ENCODE data around the gene PPP4R3B.
"Not testable (repeated sequence)": the region's sequence is repeated elsewhere in the genome, so short reads cannot be mapped to it uniquely, and the experiment has no call there.

PPP4R3B gene

DNA sequence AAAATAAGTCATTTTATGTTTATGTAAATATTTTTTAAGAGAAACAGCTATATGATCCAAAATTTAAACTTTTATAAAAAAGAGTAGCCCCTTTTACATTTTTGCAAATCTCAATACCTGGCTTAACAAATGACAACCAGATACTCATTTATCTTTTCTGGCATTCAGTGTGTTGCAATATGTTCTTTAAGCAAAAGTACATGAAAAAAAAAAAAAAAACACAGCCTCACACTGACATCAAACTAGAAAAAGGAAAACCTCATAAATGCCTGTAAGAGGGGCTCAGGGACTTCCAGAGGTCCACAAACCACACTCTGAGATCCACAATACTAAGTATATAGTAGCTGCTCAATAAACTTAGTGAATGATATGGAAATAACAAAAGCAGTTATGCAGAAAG, 21.9 kb downstream of the PPP4R3B start:
- no peak for DNase-seq (ENCODE audit: low read depth)

DNA sequence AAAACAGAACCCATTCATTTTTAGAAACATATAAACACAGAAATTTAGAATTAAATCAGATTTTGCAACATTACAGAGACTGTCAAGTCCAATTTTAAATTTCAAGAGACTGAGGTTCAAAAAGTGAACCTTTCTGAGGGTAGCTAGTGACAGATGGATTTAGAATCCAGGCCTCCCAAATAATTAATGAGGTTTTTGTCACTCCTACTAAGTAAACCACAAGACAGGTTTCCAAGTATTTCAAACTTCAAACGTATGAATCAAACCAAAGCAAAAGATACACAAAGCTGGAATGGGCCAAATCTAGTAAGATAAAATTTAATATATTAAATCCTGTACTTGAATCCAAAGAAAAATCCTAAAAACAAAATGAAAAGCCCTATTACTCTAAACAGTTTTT, 25.3 kb downstream of the PPP4R3B start:
- DNase-seq (ENCODE audit: low read depth): no peak

DNA sequence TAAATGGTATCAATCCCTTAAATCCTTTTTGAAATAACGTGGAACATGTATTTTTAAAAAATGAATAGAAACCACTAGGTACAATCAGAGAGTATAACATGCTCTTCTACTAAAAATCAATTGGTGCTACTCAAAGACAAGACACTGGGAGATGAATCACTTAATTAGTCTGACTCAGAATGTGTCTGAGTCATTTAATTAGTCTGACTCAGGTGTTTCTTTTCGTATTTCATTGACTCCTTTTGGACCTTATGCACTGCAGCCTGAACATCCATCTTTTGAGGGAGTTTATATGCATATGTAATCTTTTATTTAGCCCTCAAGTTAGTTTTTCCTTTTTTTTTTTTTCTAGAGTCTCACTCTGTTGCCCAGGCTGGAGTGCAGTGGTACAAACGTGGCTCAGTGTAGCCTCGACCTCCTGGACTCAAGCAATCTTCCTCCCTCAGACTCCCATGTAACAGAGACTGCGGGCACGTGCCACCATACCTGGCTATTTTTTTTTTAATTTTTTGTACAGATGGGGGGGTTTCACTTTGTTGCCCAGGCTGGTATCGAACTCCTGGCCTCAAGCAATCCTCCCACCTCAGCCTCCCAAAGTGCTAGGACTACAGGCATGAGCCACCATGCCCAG, 26.5 kb downstream of the PPP4R3B start:
- peak; percentile 86 for DNase-seq (ENCODE audit: low read depth)

DNA sequence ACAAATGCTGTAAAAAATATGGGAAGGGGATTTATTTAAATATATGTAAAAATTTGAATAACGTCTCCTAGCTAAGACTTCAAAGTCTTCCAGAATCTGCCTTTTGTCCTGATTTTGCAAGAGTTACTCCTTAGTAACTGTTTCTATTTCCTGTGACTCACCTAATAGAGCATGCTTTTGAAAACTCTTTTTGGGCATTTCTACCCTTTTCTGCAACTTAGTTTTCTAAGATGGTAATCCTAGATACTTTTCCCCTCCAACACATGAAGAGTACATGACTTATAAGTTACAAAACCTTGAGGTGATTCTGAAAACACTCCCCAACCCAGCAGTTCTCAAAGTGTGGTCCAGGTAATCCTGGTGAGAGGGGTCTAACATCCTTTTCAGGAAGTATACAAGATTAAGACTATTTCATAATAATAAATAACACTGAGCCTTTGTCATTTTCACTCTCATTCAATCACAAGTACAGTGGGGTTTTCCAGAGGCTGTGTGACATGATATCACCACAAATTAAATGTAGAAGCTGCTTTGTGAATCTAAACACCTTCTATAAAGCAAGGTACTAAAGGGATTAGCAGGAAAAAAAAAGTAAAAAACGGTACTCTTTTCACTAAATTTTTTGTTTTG, 31.9 kb downstream of the PPP4R3B start:
- DNase-seq (ENCODE audit: low read depth): peak; percentile 50

GRCh38 chr2:55581874-55582547, 35.4 kb downstream of the PPP4R3B start:
- no peak for DNase-seq (ENCODE audit: low read depth)

DNA sequence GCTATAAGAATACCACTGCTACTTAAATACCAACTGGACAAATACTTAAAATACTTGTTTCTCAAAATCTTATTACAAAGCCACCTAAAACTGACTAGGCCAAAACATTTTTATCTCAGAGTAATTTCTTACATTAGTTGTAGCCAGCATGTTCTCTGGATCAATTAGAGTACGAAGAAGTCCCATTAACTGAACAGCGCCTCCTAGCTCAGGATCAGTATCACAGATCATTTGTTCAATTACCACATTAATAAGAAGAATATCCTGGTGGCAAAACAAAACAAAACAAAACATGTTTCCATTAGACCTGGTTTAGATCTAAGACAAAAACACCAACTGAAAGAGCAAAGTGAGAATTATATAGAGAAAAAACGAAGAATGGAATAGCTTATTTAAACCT, 36.0 kb downstream of the PPP4R3B start:
- no peak for DNase-seq (ENCODE audit: low read depth)

GRCh38 chr2:55569002-55569401, 48.4 kb downstream of the PPP4R3B start:
- not testable (repeated sequence) for DNase-seq (ENCODE audit: low read depth)

GRCh38 chr2:55567298-55567697, 50.1 kb downstream of the PPP4R3B start:
- DNase-seq (ENCODE audit: low read depth): no peak

GRCh38 chr2:55565613-55566012, 51.8 kb downstream of the PPP4R3B start:
- no peak for DNase-seq (ENCODE audit: low read depth)

DNA sequence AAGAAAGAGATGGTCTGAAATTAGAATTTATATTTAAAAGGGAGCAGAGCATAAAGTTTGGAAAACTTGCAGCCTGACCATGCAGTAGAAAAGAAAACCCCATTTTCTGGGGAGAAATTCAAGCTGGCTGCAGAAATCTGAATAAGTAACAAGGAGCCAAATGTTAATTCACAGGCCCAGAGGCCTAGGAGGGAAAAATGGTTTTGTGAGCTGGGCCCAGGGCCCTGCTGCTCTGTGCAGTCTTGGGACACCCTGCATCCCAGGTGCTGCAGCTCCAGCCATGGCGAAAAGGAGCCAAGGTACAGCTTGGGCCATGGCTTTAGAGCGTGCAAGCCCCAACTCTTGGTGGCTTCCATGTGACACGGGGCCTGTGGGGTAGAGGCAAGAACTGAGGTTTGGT, 56.6 kb downstream of the PPP4R3B start:
- DNase-seq (ENCODE audit: low read depth): no peak

- no peak for DNase-seq (ENCODE audit: low read depth)
Measured at GRCh38 chr2:55556809-55557208, 60.6 kb downstream of the PPP4R3B start.

DNA sequence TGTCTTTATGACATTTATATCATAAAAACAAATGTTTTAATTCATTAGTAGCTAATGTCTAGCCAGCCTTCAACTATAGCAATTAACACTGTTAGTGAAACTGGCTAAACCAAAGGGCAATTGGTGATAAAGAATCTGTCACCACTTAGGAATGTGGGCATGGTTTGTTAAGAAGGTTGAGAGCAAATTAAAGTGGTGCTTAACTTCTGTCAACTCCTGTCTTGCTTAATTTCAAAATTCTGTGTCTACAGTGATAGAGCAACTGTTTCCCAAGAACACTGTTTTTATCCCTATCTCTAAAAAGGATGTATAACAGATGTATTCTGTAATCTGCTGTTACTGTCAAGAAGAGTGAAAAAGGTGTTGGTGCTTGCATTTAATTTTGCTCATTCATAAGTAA, 61.4 kb downstream of the PPP4R3B start:
- no peak for DNase-seq (ENCODE audit: low read depth)

- no peak for DNase-seq (ENCODE audit: low read depth)
Measured at GRCh38 chr2:55553321-55553720, 64.1 kb downstream of the PPP4R3B start.

DNA sequence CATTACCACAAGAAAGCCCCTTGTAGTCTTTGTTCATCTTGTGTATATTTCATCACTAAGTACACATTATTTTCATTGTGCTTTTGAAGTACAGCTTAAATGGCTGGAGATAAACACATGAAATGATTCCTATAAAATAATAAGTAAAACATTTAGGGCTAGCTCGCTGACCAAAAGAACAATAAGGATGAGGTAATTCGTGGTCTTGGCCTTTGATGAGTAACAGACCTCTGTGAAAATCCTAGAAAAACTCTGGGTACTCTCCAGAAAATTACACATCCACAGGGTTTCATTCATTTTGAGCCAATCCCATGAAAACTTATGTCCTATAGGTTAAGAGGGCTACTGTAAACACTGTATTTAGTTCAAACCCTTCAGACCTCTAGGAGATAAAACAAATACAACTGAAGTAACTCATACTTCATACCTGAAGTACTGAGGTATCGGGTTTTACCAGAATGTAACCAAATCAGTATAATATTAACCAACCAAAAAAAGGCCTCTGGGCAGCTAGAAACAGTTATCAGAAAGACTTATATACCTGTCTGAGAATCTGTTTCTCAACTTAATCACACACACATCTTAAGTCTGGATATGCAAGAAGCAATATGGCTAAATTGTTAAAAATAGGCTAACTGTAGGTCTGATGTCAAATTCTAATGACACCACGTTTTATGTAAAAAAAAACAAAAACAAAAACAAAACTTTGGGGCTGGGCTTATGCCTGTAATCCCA, 66.9 kb downstream of the PPP4R3B start:
- DNase-seq (ENCODE audit: low read depth): peak; percentile 71

DNA sequence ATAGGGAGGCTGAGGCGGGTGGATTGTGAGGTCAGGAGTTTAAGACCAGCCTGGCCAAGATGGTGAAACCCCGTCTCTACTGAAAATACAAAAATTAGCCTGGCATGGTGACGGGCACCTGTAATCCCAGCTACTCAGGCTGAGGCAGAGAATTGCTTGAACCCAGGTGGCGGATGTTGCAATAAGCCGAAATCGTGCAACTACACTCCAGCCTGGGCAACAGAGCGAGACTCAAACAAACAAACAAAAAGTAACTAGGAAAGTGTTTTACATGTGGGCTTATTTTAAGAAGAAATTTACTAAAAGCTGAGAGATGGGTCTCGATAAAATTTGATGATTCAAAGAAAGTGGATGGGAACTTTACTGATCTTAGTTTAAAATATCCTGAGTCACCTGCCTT, 69.7 kb downstream of the PPP4R3B start:
- DNase-seq (ENCODE audit: low read depth): not testable (repeated sequence)

DNA sequence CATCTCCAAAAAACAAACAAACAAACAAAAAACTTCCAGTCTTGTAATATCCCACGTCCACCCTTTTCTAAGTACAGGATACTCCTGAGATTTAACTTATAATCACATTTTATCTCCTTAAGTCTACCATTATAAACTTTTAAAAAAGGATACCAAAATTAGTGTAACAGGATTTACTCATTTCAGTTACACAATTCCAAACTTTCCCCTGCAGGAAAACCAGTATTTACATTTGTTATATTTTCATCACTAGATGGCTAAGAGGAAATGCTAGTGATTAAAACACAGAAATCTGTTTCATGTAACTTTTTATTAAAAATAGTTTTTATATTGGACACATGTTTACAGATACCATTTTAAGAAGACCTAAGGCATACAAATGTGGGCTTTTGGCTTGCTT, 70.4 kb downstream of the PPP4R3B start:
- no peak for DNase-seq (ENCODE audit: low read depth)

DNA sequence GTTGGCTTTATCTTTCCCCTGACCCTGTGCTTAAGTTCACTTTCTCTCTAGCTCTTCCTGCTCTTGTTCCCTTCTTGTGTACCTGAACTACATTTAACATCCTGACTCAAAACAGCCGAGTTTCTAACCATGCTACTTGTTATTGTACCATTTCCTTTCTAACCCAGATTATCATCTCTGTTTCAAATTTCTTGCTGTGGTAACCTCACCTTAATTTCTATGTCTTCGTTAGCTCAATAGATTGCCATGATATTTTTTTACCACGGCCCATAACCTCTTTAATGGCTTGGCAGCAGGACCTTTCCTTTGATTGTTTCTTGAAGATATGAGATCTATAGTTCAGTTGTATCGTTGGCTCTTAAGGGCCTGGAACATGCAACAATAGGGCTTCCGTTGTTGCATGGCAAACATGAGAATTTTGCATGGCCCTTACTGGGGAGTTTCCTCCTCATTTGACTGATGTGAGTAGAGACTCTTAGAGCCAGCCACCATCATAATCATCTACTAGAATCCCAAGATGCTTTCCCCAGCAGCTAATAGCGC, 86.8 kb downstream of the PPP4R3B start:
- DNase-seq (ENCODE audit: low read depth): no peak

GRCh38 chr2:55526174-55526573, 91.2 kb downstream of the PPP4R3B start:
- DNase-seq (ENCODE audit: low read depth): no peak

GRCh38 chr2:55524884-55525437, 92.5 kb downstream of the PPP4R3B start:
- DNase-seq (ENCODE audit: low read depth): no peak

DNA sequence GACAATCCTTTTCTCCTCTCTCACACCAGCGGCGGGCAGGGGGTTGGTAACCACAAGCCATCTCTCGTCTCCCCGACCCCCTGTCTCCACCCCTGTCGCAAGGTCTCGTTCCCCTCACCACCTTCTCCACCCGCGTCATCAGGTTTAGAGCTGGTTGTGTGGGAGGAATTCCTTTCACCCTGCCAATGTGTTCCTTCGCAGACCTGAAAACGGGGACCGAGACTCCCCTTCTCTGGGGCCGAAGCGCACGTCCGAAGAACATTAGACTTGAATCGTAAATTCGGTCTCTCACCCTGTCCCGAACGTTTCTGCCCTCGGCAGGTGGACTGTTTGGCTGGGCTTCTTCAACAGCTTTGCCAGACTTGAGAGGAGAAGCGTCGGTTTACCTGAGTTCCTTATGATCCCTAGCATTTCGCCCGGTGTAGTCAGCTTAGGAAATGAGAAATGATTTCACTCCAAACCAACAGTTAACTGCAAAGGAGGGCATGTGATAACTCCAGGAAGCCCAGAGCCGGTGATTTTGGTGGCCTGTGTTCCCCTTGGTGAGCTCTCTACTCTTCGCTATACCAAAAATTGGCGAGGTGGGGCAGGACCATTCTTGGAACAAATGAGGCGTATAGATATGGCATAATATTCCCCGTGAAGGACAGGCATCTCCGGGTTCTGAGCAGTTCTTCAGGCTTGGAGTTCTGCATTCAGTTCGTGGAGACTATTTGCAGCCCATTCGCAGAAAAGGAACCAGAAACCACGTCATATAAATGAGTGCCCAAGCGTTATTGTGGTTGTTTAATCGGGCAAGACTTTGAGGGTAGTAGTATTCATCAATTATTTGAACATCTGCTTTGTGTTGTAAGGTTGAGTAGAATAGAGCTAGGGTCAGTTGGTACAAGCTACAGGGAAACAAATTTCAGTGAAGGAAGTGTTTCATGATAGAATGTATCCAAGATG, 97.2 kb downstream of the PPP4R3B start:
- DNase-seq (ENCODE audit: low read depth): no peak

DNA sequence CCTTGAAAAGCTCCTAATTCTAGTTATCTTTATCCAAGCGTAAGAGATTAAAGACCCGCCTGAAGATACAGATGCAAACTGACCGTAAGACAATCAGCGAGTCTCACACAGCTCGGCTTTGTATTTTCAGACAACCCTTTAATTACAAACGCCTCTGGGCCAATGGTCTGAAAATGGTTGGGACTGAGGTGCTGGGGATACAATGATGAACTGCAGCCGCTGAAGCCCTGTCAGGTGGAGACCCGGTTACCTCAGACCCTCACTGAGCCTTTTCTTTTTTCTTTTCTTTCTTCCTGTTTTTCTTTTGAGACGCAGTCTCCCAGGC, 98.6 kb downstream of the PPP4R3B start:
- DNase-seq (ENCODE audit: low read depth): no peak

Data from HS-5 (cell line).